Measurements from ENCODE around the gene NLGN4X. TPM values are rescaled to one million over a fixed set of nuclear protein-coding genes. Genes with fewer than 3 reads are reported as not detected.

The NLGN4X gene
- total and polyA plus RNA-seq, 2 donors from 2014 or later = 0.41 to 5.6 TPM

GRCh38 chrX:6203462-6204215, 25.0 kb downstream of the NLGN4X start:
- Histone ChIP-seq H3K36me3 (ENCODE audit: control insufficient read depth in 2 of 3, insufficient read depth in 3 of 3, low read length in 3 of 3) (no peaks in the 10 kb centered on the region), H3K4me1 (ENCODE audit: control insufficient read depth in 2 of 3, insufficient read depth in 2 of 3, low read depth in 1 of 3, low read length in 3 of 3) (no peaks in the 10 kb centered on the region), H3K9me3 (ENCODE audit: control insufficient read depth in 2 of 3, insufficient read depth in 1 of 3, low read length in 3 of 3) (no peaks in the 10 kb centered on the region), H3K4me3 (ENCODE audit: low read length in 3 of 3) (no peak overlapping the region), H3K27ac (ENCODE audit: low read depth in 2 of 2, low read length in 2 of 2) (no peak overlapping the region), H3K9ac (ENCODE audit: low read length in 3 of 3) (no peak overlapping the region), H3K27me3 (ENCODE audit: control insufficient read depth, insufficient read depth, low read length) (no peaks in the 10 kb centered on the region)
- intact Hi-C loops (cut with DNase I) = no loop called here
- DNase-seq (no peak), FAIRE-seq (no peak)
- TF ChIP-seq, protein P1, sequence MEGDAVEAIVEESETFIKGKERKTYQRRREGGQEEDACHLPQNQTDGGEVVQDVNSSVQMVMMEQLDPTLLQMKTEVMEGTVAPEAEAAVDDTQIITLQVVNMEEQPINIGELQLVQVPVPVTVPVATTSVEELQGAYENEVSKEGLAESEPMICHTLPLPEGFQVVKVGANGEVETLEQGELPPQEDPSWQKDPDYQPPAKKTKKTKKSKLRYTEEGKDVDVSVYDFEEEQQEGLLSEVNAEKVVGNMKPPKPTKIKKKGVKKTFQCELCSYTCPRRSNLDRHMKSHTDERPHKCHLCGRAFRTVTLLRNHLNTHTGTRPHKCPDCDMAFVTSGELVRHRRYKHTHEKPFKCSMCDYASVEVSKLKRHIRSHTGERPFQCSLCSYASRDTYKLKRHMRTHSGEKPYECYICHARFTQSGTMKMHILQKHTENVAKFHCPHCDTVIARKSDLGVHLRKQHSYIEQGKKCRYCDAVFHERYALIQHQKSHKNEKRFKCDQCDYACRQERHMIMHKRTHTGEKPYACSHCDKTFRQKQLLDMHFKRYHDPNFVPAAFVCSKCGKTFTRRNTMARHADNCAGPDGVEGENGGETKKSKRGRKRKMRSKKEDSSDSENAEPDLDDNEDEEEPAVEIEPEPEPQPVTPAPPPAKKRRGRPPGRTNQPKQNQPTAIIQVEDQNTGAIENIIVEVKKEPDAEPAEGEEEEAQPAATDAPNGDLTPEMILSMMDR (IDR thresholded peaks at IDR 0.05; ENCODE audit: borderline replicate concordance, extremely low read depth, insufficient read depth) = no peak

DNA sequence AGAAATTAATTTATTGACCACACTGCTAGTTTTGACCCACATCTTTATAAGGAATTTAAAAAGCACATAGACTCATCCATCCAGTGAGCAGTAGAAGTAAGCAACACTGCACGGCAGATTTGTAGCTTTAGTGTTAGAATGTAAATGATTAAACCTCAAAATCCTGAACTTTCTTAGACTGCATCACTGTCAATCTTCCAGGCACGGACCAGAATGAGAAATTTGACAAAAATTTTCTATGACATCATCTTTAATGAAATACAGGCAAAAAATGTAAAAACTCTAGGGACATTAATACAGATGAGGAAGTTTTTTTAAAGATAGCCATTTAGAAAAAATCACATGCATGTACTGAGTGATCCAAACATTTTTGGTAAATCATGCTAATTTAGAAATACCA, 29.2 kb downstream of the NLGN4X start:
- DNase-seq = no peak
- Histone ChIP-seq H3K4me1 (ENCODE audit: control insufficient read depth in 2 of 3, insufficient read depth in 2 of 3, low read depth in 1 of 3, low read length in 3 of 3) (no peaks in the 10 kb centered on the region), H3K9me3 (ENCODE audit: control insufficient read depth in 2 of 3, insufficient read depth in 1 of 3, low read length in 3 of 3) (no peaks in the 10 kb centered on the region), H3K9ac (ENCODE audit: low read length in 3 of 3) (no peak overlapping the region), H3K27me3 (ENCODE audit: control insufficient read depth, insufficient read depth, low read length) (no peaks in the 10 kb centered on the region), H3K27ac (ENCODE audit: low read depth in 2 of 2, low read length in 2 of 2) (no peak overlapping the region), H3K4me3 (ENCODE audit: low read length in 3 of 3) (no peak overlapping the region), H3K36me3 (ENCODE audit: control insufficient read depth in 2 of 3, insufficient read depth in 3 of 3, low read length in 3 of 3) (no peaks in the 10 kb centered on the region)
- intact Hi-C loops (cut with DNase I) = no loop called here
- TF ChIP-seq, protein P1 (IDR thresholded peaks at IDR 0.05; ENCODE audit: borderline replicate concordance, extremely low read depth, insufficient read depth) = no peak
- no peak for FAIRE-seq

DNA sequence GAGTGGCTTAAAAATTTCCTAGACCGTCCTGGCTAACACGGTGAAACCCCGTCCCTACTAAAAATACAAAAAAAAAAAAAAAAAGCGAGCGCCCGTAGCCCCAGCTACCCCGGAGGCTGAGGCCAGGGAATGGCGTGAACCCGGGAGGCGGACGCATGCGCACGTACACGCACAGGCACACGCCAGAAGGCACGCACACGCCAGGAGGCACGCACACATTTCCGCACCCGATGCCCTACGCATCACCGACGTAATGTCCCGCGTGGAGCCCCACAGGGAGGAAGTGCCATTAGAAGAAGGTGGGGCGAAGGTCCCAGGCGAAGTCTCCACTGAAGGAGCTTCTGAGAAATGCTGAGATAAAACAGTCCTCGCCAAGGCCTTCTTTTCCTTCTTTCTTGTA, 41.4 kb downstream of the NLGN4X start:
- intact Hi-C loops (cut with DNase I) = no loop called here
- Histone ChIP-seq H3K27ac (ENCODE audit: low read depth in 2 of 2, low read length in 2 of 2) (no peak overlapping the region), H3K36me3 (ENCODE audit: control insufficient read depth in 2 of 3, insufficient read depth in 3 of 3, low read length in 3 of 3) (no peaks in the 10 kb centered on the region), H3K9me3 (ENCODE audit: control insufficient read depth in 2 of 3, insufficient read depth in 1 of 3, low read length in 3 of 3) (no peaks in the 10 kb centered on the region), H3K9ac (ENCODE audit: low read length in 3 of 3) (no peak overlapping the region), H3K4me1 (ENCODE audit: control insufficient read depth in 2 of 3, insufficient read depth in 2 of 3, low read depth in 1 of 3, low read length in 3 of 3) (no peaks in the 10 kb centered on the region), H3K4me3 (ENCODE audit: low read length in 3 of 3) (no peak overlapping the region), H3K27me3 (ENCODE audit: control insufficient read depth, insufficient read depth, low read length) (no peaks in the 10 kb centered on the region)
- TF ChIP-seq, protein P1 (IDR thresholded peaks at IDR 0.05; ENCODE audit: borderline replicate concordance, extremely low read depth, insufficient read depth) = no peak
- DNase-seq (no peak), FAIRE-seq (no peak)

All from kidney (tissue), 14 donors.